CD4-positive, alpha-beta T cell treated with Interleukin-15 for 4 hours (primary cell): ENCODE data around the gene CCDC196.
"Not testable (repeated sequence)": the region's sequence is repeated elsewhere in the genome, so short reads cannot be mapped to it uniquely, and the experiment has no call there.

Experiments used
- DNase-seq: peaks from one replicate; pipeline ENCODE4 v3.0.0-alpha.2; 2020; ENCODE audit warnings: low spot score

The CCDC196 gene

GRCh38 chr14:66495218-66496098, 9.3 kb downstream of the CCDC196 start:
- DNase-seq, result peak; percentile 46

- no peak for DNase-seq
Measured at GRCh38 chr14:66496188-66496807, 10.1 kb downstream of the CCDC196 start.

- no peak for DNase-seq
Measured at GRCh38 chr14:66496911-66497310, 10.7 kb downstream of the CCDC196 start.

GRCh38 chr14:66498311-66498710, 12.1 kb downstream of the CCDC196 start:
- DNase-seq, result no peak

- DNase-seq, result no peak
Measured at GRCh38 chr14:66501592-66501991, 15.4 kb downstream of the CCDC196 start.

GRCh38 chr14:66502836-66503235, 16.7 kb downstream of the CCDC196 start:
- DNase-seq, result not testable (repeated sequence)

GRCh38 chr14:66503532-66503931, 17.4 kb downstream of the CCDC196 start:
- DNase-seq, result no peak

GRCh38 chr14:66507181-66507721, 21.1 kb downstream of the CCDC196 start:
- no peak for DNase-seq

- peak; percentile 88 for DNase-seq
Measured at GRCh38 chr14:66507722-66508546, 21.8 kb downstream of the CCDC196 start, which contains the start of gene GPHN. GPHN (plus strand) TSS chr14:66508147.

- no peak for DNase-seq
Measured at GRCh38 chr14:66508547-66508845, 22.3 kb downstream of the CCDC196 start.

GRCh38 chr14:66508846-66509621, 22.9 kb downstream of the CCDC196 start:
- peak; percentile 34 for DNase-seq

- DNase-seq, result no peak
Measured at GRCh38 chr14:66509874-66510273, 23.7 kb downstream of the CCDC196 start.

GRCh38 chr14:66511849-66512248, 25.7 kb downstream of the CCDC196 start:
- no peak for DNase-seq

- DNase-seq, result no peak
Measured at GRCh38 chr14:66514213-66514612, 28.0 kb downstream of the CCDC196 start.

- DNase-seq, result no peak
Measured at GRCh38 chr14:66530526-66530925, 44.4 kb downstream of the CCDC196 start.

- peak; percentile 44 for DNase-seq
Measured at GRCh38 chr14:66539034-66539433, 52.9 kb downstream of the CCDC196 start.

GRCh38 chr14:66540038-66540437, 53.9 kb downstream of the CCDC196 start:
- DNase-seq, result no peak

- DNase-seq, result no peak
Measured at GRCh38 chr14:66541627-66542026, 55.5 kb downstream of the CCDC196 start.

- DNase-seq, result no peak
Measured at GRCh38 chr14:66543996-66544395, 57.8 kb downstream of the CCDC196 start.

- DNase-seq, result not testable (repeated sequence)
Measured at GRCh38 chr14:66545191-66545590, 59.0 kb downstream of the CCDC196 start.

- not testable (repeated sequence) for DNase-seq
Measured at GRCh38 chr14:66545751-66546150, 59.6 kb downstream of the CCDC196 start.
